Activated CD8-positive, alpha-beta T cell treated with anti-CD3 and anti-CD28 coated beads for 36 hours (primary cell): ENCODE data around the gene ZNF385B. TPM values are rescaled to one million over a fixed set of nuclear protein-coding genes. Genes with fewer than 3 reads are reported as not detected.
"Not testable (repeated sequence)": the region's sequence is repeated elsewhere in the genome, so short reads cannot be mapped to it uniquely, and the experiment has no call there.

ENCODE experiments used
- ATAC-seq: fragments of 200-7000 bp; cut with Tn5 transposase; one replicate; pipeline ENCODE4 v1.10.0; 2021; ENCODE audit warnings: mild to moderate bottlenecking, moderate library complexity
- CTCF ChIA-PET: fragments of 350-600 bp; sonication (Branson Sonifier 250); formaldehyde crosslinking; loops from one replicate; lab custom pipeline; 2021; ENCODE audit warnings: antibody characterized with exemption; lab: Charles Lee
- POLR2A ChIA-PET: fragments of 350-600 bp; sonication (Branson Sonifier 250); formaldehyde crosslinking; loops from one replicate; lab custom pipeline; 2021; ENCODE audit warnings: antibody characterized with exemption; lab: Charles Lee
- DNase-seq: peaks from one replicate; pipeline ENCODE4 v3.0.0-alpha.2; 2020
- H3K27ac Mint-ChIP-seq: one replicate; pipeline ENCODE4 v1.8.0; 2021; ENCODE audit warnings: mild to moderate bottlenecking, mixed read lengths
- H3K27me3 Mint-ChIP-seq: one replicate; pipeline ENCODE4 v1.8.0; 2021; ENCODE audit warnings: mixed read lengths
- H3K36me3 Mint-ChIP-seq: one replicate; pipeline ENCODE4 v1.8.0; 2021; ENCODE audit warnings: low read depth, mixed read lengths
- H3K4me1 Mint-ChIP-seq: one replicate; pipeline ENCODE4 v1.8.0; 2021; ENCODE audit warnings: low read depth, mixed read lengths
- H3K4me3 Mint-ChIP-seq: one replicate; pipeline ENCODE4 v1.8.0; 2021; ENCODE audit warnings: mild to moderate bottlenecking, moderate library complexity, mixed read lengths
- H3K9me3 Mint-ChIP-seq: one replicate; pipeline ENCODE4 v1.8.0; 2021; ENCODE audit warnings: mixed read lengths
- intact Hi-C: fragments of 100-400 bp; cut with micrococcal nuclease; formaldehyde crosslinking; loops from one replicate; pipeline ENCODE4 v1.10.0; 2022
- total RNA-seq, 2 experiments: library from RNA; stranded (reverse); gene quantifications; one replicate each; pipeline ENCODE4 v1.2.3, GENCODE V29; 2021
- TF ChIP-seq, protein P1 (sequence below): fragments of 200-600 bp; IDR thresholded peaks from one replicate; pipeline ENCODE4 v1.8.0; 2022; ENCODE audit warnings: antibody characterized with exemption, mild to moderate bottlenecking

ZNF385B gene
- total RNA-seq, 2 experiments from 2014 or later: not detected

DNA sequence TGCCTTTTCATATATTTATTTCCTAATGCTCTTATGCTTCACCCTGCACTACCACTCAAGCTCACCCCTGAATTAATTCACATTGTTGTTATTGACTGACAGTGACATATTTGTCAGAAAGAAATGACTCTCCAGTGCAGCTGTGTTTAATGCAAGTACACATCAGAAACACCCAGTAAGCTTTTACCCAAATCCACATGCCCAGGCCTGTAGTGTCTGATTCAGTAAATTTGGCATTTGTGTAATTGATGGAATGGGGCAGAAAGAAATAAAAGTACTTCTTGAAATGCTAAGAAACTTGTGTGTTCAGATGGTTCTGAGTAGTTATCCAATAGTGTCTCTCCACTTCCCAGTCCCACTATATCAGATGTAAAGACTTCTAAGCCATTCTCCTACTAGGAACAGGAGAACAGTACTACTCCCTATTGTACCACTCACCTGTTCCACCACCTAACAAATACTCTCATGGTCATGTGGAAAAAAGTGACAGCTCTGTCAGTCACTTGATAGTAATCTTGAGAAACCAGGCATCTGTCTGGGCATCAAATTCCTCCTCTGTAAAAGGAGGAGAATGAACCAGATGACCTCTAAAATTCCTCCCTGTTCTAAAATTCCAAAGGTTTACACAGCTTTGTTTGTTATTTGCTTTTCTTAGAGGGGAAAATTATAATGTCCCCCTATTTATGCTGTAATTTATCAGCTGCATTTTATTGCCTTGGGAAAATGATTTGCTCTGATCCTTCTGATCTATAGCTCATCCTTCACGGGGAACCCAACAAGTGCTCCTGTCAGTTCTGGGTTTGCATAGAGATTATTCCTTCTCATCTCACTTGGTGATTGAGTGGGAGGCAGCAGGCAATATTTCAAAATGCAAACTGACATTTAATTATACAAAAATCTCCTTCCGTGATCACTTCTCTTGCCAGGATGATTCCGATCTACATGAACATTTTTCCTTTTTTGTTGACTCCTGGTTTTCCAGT, 70.9 kb downstream of the ZNF385B start:
- CTCF ChIA-PET: no interaction called here
- POLR2A ChIA-PET: no interaction called here
- H3K4me3 Mint-ChIP-seq: no peak overlapping the region
- intact Hi-C loops: no loop called here
- ATAC-seq (no peak), DNase-seq (no peak)
- H3K36me3 Mint-ChIP-seq: no peaks in the 10 kb centered on the region
- no peaks in the 10 kb centered on the region for H3K27me3 Mint-ChIP-seq
- H3K9me3 Mint-ChIP-seq: no peaks in the 10 kb centered on the region
- no peaks in the 10 kb centered on the region for H3K4me1 Mint-ChIP-seq
- H3K27ac Mint-ChIP-seq: no peak overlapping the region
- TF ChIP-seq, protein P1, sequence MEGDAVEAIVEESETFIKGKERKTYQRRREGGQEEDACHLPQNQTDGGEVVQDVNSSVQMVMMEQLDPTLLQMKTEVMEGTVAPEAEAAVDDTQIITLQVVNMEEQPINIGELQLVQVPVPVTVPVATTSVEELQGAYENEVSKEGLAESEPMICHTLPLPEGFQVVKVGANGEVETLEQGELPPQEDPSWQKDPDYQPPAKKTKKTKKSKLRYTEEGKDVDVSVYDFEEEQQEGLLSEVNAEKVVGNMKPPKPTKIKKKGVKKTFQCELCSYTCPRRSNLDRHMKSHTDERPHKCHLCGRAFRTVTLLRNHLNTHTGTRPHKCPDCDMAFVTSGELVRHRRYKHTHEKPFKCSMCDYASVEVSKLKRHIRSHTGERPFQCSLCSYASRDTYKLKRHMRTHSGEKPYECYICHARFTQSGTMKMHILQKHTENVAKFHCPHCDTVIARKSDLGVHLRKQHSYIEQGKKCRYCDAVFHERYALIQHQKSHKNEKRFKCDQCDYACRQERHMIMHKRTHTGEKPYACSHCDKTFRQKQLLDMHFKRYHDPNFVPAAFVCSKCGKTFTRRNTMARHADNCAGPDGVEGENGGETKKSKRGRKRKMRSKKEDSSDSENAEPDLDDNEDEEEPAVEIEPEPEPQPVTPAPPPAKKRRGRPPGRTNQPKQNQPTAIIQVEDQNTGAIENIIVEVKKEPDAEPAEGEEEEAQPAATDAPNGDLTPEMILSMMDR: no peak

DNA sequence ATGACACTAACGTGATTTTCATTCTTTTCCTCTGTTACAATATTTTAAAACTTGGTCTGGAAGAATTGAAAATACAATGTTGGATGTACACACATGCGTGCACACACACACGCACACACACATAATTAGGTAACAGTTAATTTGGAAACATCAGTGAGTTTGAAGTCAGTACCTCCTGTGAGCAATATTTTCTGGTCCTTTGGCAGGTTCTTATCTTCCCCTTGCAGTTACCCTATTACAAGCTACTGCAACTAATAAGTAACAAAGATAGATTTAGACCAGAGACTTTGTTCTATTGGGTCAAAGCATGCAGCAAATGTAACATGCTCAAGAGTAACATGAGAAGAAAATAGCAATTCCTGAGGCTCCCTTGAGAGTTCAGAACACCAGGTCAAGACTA, 73.3 kb downstream of the ZNF385B start:
- no peak for ATAC-seq
- POLR2A ChIA-PET: no interaction called here
- CTCF ChIA-PET: no interaction called here
- Mint-ChIP-seq H3K27ac (no peak overlapping the region), H3K36me3 (no peaks in the 10 kb centered on the region), H3K27me3 (no peaks in the 10 kb centered on the region), H3K4me1 (no peaks in the 10 kb centered on the region), H3K9me3 (peaks cover 3% of the 10 kb centered on the region), H3K4me3 (no peak overlapping the region)
- TF ChIP-seq, protein P1: no peak
- no peak for DNase-seq
- intact Hi-C loops: no loop called here

DNA sequence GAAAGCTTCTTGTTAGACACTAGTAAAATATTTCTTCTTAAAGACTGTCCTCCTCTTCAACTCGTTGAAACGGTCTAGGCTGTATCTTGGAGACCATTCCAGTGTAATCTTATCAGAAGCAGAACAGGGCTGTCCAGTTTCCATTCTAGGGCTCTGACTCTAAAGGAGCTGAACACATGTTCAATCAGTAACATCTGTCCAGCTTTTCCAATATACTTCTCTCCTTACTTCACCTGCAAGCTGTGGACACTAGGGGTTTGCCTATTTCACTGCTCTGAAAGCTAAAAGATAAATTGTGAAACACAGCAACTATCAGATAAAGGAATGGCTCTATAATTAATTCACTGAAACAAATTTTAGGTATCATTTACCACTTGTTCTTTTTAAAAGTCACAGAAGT, 73.8 kb downstream of the ZNF385B start:
- CTCF ChIA-PET: no interaction called here
- no peak for ATAC-seq
- Mint-ChIP-seq H3K27me3 (no peaks in the 10 kb centered on the region), H3K4me1 (no peaks in the 10 kb centered on the region), H3K36me3 (no peaks in the 10 kb centered on the region), H3K9me3 (peaks cover 3% of the 10 kb centered on the region), H3K4me3 (no peak overlapping the region), H3K27ac (no peak overlapping the region)
- TF ChIP-seq, protein P1: no peak
- intact Hi-C loops: no loop called here
- POLR2A ChIA-PET: no interaction called here
- DNase-seq: no peak

DNA sequence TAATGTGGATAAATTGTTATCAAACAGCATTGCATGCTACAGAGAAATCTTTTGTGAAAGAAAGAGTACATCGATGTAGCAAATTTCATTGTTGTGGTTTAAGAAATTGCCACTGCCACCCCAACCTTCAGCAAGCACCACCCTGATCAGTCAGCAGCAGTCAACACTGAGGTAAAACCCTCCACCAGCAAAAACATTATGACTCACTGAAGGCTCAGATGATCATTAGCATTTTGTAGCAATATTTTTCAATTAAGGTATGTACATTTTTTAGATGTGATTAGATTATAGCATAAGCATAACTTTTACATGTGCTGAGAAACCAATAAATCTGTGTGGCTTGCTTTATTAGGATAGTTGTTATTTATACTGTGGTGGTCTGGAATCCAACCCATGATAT, 75.5 kb downstream of the ZNF385B start:
- Mint-ChIP-seq H3K9me3 (peaks cover 3% of the 10 kb centered on the region), H3K4me3 (no peak overlapping the region), H3K27me3 (no peaks in the 10 kb centered on the region), H3K36me3 (no peaks in the 10 kb centered on the region), H3K4me1 (no peaks in the 10 kb centered on the region), H3K27ac (no peak overlapping the region)
- no peak for ATAC-seq
- DNase-seq: no peak
- POLR2A ChIA-PET: no interaction called here
- TF ChIP-seq, protein P1: no peak
- CTCF ChIA-PET: no interaction called here
- intact Hi-C loops: no loop called here

DNA sequence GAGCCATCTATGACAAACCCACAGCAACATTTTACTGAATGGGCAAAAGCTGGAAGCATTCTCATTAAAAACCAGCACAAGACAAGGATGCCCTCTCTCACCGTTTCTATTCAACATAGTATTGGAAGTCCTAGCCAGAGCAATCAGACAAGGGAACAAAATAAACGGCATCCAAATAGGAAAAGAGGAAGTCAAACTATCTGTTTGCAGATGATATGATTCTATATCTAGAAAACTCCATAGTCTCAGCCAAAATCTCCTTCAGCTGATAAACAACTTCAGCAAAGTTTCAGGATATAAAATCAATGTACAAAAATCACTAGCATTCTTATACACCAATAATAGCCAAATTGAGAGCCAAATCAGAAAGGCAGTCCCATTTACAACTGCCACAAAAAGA, 79.1 kb downstream of the ZNF385B start:
- H3K4me3 Mint-ChIP-seq, H3K9me3 Mint-ChIP-seq, intact Hi-C loops, H3K36me3 Mint-ChIP-seq, H3K27me3 Mint-ChIP-seq, DNase-seq, H3K4me1 Mint-ChIP-seq, ATAC-seq, H3K27ac Mint-ChIP-seq, POLR2A ChIA-PET: not testable (repeated sequence)
- CTCF ChIA-PET: interaction anchor here (0.9 kb wide), 1 partner anchor 17 kb away, joined by 3 read pairs; no protein-coding TSS in a partner anchor
